ENCODE results near the gene MAPK10. TPM values are rescaled to one million over a fixed set of nuclear protein-coding genes. Genes with fewer than 3 reads are reported as not detected.

The MAPK10 gene
- total RNA-seq, 1 experiment from 2014 or later: 4.7 TPM

DNA sequence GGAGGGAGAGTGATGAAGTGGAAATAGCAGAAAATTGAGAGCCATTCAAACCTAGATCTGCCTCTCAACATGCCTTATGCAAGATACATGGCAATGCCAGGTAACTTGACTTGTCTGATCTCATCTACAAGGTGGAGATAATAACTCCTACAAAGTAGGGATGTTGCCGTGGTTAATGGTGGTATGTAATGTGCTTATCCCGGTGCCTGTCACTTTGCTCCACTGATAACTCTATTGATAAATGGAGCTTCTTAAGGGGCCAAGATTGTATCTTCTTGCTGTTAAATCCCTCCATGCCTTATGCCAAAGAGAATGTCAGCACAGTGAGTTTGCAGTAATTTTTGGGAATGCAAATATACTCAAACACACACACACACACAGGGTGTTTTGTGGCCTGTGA is 355.8 kb downstream of the MAPK10 start:
- no peaks in the 10 kb centered on the region for H3K9me3 Mint-ChIP-seq
- Histone ChIP-seq H3K4me2 (ENCODE audit: insufficient read depth, insufficient read length, low read length) (no peak overlapping the region), H2BK20ac (ENCODE audit: low read depth, low read length, poor library complexity, severe bottlenecking) (no peak overlapping the region), H2AFZ (ENCODE audit: low read length) (no peak overlapping the region), H3K9ac (ENCODE audit: extremely low read depth, insufficient read length, low read length) (no peak overlapping the region), H3K79me1 (ENCODE audit: insufficient read depth, low read depth, low read length, poor library complexity, severe bottlenecking) (no peaks in the 10 kb centered on the region), H2BK15ac (ENCODE audit: low read depth, low read length) (no peak overlapping the region), H3K79me2 (ENCODE audit: insufficient read depth, low read length) (no peaks in the 10 kb centered on the region), H3T11ph (ENCODE audit: low read length) (no peak overlapping the region), H4K8ac (replicated peaks; ENCODE audit: insufficient read length, low read depth, low read length) (no peak overlapping the region), H4K20me1 (ENCODE audit: control insufficient read depth, insufficient read depth, insufficient read length) (no peaks in the 10 kb centered on the region), H3K27me3 (ENCODE audit: insufficient read depth, low read length) (no peaks in the 10 kb centered on the region), H2AK5ac (ENCODE audit: insufficient read length, low read length) (no peak overlapping the region), H4K91ac (ENCODE audit: insufficient read length, low read depth, low read length) (no peak overlapping the region), H4K5ac (ENCODE audit: insufficient read length, low read depth, low read length) (no peak overlapping the region), H3K56ac (ENCODE audit: insufficient read length, low read depth, low read length) (no peak overlapping the region), H2BK5ac (ENCODE audit: insufficient read length, low read length) (no peak overlapping the region), H3K9me3 (ENCODE audit: control insufficient read depth, low read depth, low read length) (no peaks in the 10 kb centered on the region), H3K18ac (ENCODE audit: insufficient read length, low read depth, low read length) (no peak overlapping the region), H3K14ac (ENCODE audit: insufficient read depth, low read length) (no peak overlapping the region), H3K4ac (ENCODE audit: low read depth, low read length) (no peak overlapping the region), H2BK12ac (ENCODE audit: insufficient read length, low read depth, low read length) (no peak overlapping the region), H3K27ac (ENCODE audit: insufficient read length, low read depth, low read length) (no peak overlapping the region), H3K4me1 (ENCODE audit: insufficient read depth, low read length) (no peaks in the 10 kb centered on the region), H3K23ac (ENCODE audit: insufficient read length, low read depth, low read length) (no peak overlapping the region), H3K23me2 (ENCODE audit: insufficient read length, low read depth, low read length, poor library complexity, severe bottlenecking) (no peaks in the 10 kb centered on the region), H2BK120ac (ENCODE audit: low read depth, low read length, poor library complexity, severe bottlenecking) (no peak overlapping the region)
- H3K27me3 Mint-ChIP-seq (ENCODE audit: low read depth): no peaks in the 10 kb centered on the region
- no CpG with 5 or more reads among the region's 2 CpGs for WGBS (ENCODE audit: extremely low coverage, insufficient read length, low lambda C conversion rate)
- no peaks in the 10 kb centered on the region for H3K4me1 Mint-ChIP-seq
- H3K36me3 Mint-ChIP-seq (ENCODE audit: insufficient read depth in 1 of 3, low read depth in 3 of 3): no peaks in the 10 kb centered on the region
- DNase-seq: no peak
- H3K4me3 Mint-ChIP-seq: no peak overlapping the region
- H3K27ac Mint-ChIP-seq: no peak overlapping the region
- TF ChIP-seq, protein P1, sequence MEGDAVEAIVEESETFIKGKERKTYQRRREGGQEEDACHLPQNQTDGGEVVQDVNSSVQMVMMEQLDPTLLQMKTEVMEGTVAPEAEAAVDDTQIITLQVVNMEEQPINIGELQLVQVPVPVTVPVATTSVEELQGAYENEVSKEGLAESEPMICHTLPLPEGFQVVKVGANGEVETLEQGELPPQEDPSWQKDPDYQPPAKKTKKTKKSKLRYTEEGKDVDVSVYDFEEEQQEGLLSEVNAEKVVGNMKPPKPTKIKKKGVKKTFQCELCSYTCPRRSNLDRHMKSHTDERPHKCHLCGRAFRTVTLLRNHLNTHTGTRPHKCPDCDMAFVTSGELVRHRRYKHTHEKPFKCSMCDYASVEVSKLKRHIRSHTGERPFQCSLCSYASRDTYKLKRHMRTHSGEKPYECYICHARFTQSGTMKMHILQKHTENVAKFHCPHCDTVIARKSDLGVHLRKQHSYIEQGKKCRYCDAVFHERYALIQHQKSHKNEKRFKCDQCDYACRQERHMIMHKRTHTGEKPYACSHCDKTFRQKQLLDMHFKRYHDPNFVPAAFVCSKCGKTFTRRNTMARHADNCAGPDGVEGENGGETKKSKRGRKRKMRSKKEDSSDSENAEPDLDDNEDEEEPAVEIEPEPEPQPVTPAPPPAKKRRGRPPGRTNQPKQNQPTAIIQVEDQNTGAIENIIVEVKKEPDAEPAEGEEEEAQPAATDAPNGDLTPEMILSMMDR (conservative IDR thresholded peaks at IDR 0.05): no peak
